ENCODE measurements around the gene MSH3. TPM values are rescaled to one million over a fixed set of nuclear protein-coding genes. Genes with fewer than 3 reads are reported as not detected.

The MSH3 gene
- total RNA-seq, 1 experiment from 2014 or later = 17.2 TPM

GRCh38 chr5:80609692-80610091 lies 44.8 kb upstream of the MSH3 start:
- Mint-ChIP-seq H3K27ac (ENCODE audit: unreplicated experiment) (no peak overlapping the region), H3K4me1 (ENCODE audit: low read depth, unreplicated experiment) (no peaks in the 10 kb centered on the region), H3K27me3 (ENCODE audit: unreplicated experiment) (no peaks in the 10 kb centered on the region), H3K9me3 (ENCODE audit: low read depth, unreplicated experiment) (no peaks in the 10 kb centered on the region), H3K4me3 (ENCODE audit: low read depth, unreplicated experiment) (no peak overlapping the region), H3K36me3 (ENCODE audit: insufficient read depth, unreplicated experiment) (no peaks in the 10 kb centered on the region)
- DNase-seq = no peak
- TF ChIP-seq, protein P1, sequence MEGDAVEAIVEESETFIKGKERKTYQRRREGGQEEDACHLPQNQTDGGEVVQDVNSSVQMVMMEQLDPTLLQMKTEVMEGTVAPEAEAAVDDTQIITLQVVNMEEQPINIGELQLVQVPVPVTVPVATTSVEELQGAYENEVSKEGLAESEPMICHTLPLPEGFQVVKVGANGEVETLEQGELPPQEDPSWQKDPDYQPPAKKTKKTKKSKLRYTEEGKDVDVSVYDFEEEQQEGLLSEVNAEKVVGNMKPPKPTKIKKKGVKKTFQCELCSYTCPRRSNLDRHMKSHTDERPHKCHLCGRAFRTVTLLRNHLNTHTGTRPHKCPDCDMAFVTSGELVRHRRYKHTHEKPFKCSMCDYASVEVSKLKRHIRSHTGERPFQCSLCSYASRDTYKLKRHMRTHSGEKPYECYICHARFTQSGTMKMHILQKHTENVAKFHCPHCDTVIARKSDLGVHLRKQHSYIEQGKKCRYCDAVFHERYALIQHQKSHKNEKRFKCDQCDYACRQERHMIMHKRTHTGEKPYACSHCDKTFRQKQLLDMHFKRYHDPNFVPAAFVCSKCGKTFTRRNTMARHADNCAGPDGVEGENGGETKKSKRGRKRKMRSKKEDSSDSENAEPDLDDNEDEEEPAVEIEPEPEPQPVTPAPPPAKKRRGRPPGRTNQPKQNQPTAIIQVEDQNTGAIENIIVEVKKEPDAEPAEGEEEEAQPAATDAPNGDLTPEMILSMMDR (IDR thresholded peaks at IDR 0.05; ENCODE audit: unreplicated experiment) = no peak
- intact Hi-C loops (cut with micrococcal nuclease; ENCODE audit: unreplicated experiment) = no loop called here
- CTCF ChIA-PET = no interaction called here
- BruUV-seq (replicated peaks) = no TSS peak

DNA sequence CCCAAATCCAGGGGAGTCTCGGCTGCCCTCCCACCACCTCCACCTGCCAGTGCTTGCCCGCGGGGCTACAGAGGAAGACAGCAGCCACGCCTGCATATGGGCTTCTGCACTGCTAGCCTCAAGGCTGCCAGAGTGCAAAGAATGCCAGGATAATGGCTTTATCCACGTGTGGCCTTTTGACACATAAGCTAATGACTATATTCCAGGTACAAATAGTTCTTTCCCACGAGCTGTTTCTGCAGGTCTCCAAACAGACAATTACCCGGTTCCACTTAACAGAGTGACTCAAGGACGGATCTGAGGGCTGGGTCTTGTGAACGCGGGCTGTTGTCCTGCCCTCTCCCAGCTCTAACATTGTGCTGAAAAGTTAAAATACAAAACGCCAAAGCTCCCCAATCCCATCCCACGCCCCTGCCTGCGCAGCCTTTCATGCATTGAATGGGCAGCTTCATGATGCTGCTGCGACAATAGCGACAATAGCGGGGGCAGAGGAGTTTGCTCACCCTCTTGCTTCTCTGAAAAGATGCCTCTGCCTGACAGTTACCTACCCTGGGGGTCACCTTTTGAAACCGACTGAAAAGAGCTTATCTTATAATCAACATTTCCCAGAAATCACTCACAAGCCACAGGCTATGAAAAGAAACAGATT lies 39.1 kb upstream of the MSH3 start:
- Mint-ChIP-seq H3K4me3 (ENCODE audit: low read depth, unreplicated experiment) (no peak overlapping the region), H3K27me3 (ENCODE audit: unreplicated experiment) (no peaks in the 10 kb centered on the region), H3K36me3 (ENCODE audit: insufficient read depth, unreplicated experiment) (no peaks in the 10 kb centered on the region), H3K9me3 (ENCODE audit: low read depth, unreplicated experiment) (no peaks in the 10 kb centered on the region), H3K4me1 (ENCODE audit: low read depth, unreplicated experiment) (no peaks in the 10 kb centered on the region), H3K27ac (ENCODE audit: unreplicated experiment) (no peak overlapping the region)
- DNase-seq = no peak
- TF ChIP-seq, protein P1 (IDR thresholded peaks at IDR 0.05; ENCODE audit: unreplicated experiment) = no peak
- no TSS peak for BruUV-seq (replicated peaks)
- CTCF ChIA-PET = no interaction called here
- intact Hi-C loops (cut with micrococcal nuclease; ENCODE audit: unreplicated experiment) = no loop called here

GRCh38 chr5:80618438-80618837 lies 36.0 kb upstream of the MSH3 start:
- no peaks in the 10 kb centered on the region for H3K9me3 Mint-ChIP-seq (ENCODE audit: low read depth, unreplicated experiment)
- TF ChIP-seq, protein P1 (IDR thresholded peaks at IDR 0.05; ENCODE audit: unreplicated experiment) = no peak
- H3K4me1 Mint-ChIP-seq (ENCODE audit: low read depth, unreplicated experiment) = no peaks in the 10 kb centered on the region
- no peaks in the 10 kb centered on the region for H3K36me3 Mint-ChIP-seq (ENCODE audit: insufficient read depth, unreplicated experiment)
- no peak for DNase-seq
- no peaks in the 10 kb centered on the region for H3K27me3 Mint-ChIP-seq (ENCODE audit: unreplicated experiment)
- BruUV-seq (replicated peaks) = no TSS peak
- CTCF ChIA-PET = no interaction called here
- intact Hi-C loops (cut with micrococcal nuclease; ENCODE audit: unreplicated experiment) = no loop called here
- no peak overlapping the region for H3K4me3 Mint-ChIP-seq (ENCODE audit: low read depth, unreplicated experiment)
- H3K27ac Mint-ChIP-seq (ENCODE audit: unreplicated experiment) = no peak overlapping the region

DNA sequence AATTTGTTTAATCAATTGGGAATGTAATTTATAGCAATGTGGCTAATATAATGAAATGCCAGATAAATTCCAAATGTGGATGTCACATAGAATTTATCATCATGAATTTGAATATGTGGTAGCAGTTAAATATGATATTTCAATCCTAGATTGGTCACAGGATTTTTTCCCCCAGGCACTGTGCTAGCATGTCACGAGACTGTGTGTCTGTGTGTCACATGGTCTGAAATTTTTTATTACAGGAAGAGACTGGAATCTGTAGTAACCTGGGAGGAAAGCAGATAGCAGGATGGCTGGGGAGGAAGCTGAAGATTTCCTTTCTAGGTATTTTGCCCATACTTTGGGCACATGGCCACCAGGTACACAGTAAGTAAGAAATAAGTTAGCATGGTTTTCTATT lies 35.4 kb upstream of the MSH3 start:
- Mint-ChIP-seq H3K27me3 (ENCODE audit: unreplicated experiment) (no peaks in the 10 kb centered on the region), H3K4me3 (ENCODE audit: low read depth, unreplicated experiment) (no peak overlapping the region), H3K27ac (ENCODE audit: unreplicated experiment) (no peak overlapping the region), H3K36me3 (ENCODE audit: insufficient read depth, unreplicated experiment) (no peaks in the 10 kb centered on the region), H3K4me1 (ENCODE audit: low read depth, unreplicated experiment) (peaks cover 6% of the 10 kb centered on the region), H3K9me3 (ENCODE audit: low read depth, unreplicated experiment) (no peaks in the 10 kb centered on the region)
- intact Hi-C loops (cut with micrococcal nuclease; ENCODE audit: unreplicated experiment) = no loop called here
- no TSS peak for BruUV-seq (replicated peaks)
- TF ChIP-seq, protein P1 (IDR thresholded peaks at IDR 0.05; ENCODE audit: unreplicated experiment) = no peak
- CTCF ChIA-PET = no interaction called here
- DNase-seq = no peak

Measured in Calu3 (cell line).